Hepatocyte (in vitro differentiated cells): ENCODE results near the gene GGCT.

Experiments used
- EZH2 ChIP-seq: fragments of 200-600 bp; sonication (generic); IDR thresholded peaks from 2 replicates; pipeline ENCODE4 v1.6.1; 2016; ENCODE audit warnings: antibody characterized with exemption, mild to moderate bottlenecking, borderline replicate concordance
- TF ChIP-seq, protein P1 (sequence below): fragments of 200-600 bp; sonication (generic); IDR thresholded peaks from 2 replicates; pipeline ENCODE4 v1.5.1; 2016; ENCODE audit warnings: antibody characterized with exemption, mild to moderate bottlenecking; ENCODE audit not compliant: poor library complexity

DNA sequence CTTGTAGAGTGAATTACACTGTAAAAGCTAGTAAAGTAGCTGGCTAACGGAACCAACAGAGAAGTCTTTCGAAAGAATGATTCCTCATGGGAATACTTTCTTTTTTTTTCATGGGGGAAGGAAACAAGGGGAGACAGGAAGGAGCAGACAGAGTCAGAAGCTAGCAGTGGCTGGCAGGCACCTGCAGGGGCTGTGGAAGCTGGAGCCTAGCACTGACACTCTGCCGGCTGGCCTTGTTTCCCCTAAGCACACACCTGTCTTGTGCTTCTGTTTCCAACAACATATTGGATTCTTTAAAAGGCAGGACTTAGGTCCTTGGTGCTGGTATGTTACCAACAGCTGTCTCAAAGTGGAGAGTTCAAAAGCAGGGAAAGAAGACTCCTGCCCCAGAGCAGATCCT, 50.7 kb downstream of the GGCT start:
- TF ChIP-seq, protein P1, sequence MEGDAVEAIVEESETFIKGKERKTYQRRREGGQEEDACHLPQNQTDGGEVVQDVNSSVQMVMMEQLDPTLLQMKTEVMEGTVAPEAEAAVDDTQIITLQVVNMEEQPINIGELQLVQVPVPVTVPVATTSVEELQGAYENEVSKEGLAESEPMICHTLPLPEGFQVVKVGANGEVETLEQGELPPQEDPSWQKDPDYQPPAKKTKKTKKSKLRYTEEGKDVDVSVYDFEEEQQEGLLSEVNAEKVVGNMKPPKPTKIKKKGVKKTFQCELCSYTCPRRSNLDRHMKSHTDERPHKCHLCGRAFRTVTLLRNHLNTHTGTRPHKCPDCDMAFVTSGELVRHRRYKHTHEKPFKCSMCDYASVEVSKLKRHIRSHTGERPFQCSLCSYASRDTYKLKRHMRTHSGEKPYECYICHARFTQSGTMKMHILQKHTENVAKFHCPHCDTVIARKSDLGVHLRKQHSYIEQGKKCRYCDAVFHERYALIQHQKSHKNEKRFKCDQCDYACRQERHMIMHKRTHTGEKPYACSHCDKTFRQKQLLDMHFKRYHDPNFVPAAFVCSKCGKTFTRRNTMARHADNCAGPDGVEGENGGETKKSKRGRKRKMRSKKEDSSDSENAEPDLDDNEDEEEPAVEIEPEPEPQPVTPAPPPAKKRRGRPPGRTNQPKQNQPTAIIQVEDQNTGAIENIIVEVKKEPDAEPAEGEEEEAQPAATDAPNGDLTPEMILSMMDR, result no peak
- TF ChIP-seq EZH2, result no peak
